Measurements from ENCODE around the gene F12. TPM values are rescaled to one million over a fixed set of nuclear protein-coding genes. Genes with fewer than 3 reads are reported as not detected.
"Not testable (repeated sequence)": the region's sequence is repeated elsewhere in the genome, so short reads cannot be mapped to it uniquely, and the experiment has no call there.

Gene F12
- total RNA-seq, 4 donors from 2014 or later: 2.6 to 20.1 (median 5.6) TPM

DNA sequence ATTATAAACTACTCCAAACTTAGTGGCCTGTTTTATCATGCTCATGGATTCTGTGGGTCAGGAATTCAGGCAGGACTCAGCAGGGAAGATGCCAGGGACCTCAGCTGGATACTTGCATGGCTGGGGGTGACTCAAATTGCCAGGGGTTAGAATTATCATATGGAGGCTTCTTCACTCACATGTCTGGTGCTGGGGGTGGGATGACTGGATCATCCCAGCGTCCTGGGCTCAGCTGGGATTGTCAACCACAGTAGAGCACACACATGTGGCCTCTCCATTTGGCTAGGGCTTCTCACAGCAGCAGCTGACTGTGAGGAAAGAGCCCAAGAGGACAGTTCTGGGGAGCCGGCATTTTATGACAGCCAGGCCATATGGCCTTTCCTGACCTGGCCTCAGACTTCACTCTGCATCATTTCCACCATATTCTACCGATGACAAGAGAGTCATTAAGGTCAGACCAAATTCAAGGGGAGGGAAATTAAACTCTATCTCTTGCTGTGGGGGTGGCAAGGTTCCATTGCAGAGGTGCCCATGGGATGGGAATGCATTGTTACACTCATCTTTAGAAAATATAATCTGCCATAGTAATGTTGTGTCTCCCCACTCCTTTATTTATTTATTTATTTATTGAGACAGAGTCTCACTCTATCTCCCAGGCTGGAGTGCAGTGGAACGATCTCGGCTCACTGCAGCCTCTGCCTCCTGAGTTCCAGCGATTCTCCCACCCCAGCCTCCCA lies 11.9 kb upstream of the F12 start:
- Histone ChIP-seq H3K27ac (no peak overlapping the region), H3K27me3 (no peaks in the 10 kb centered on the region), H3K4me3 (no peak overlapping the region), H3K9me3 (no peaks in the 10 kb centered on the region), H3K36me3 (no peaks in the 10 kb centered on the region), H3K4me1 (peaks cover 4 to 17% (median 6%) of the 10 kb centered on the region in 4 donors)
- in situ Hi-C loops (cut with MboI; ENCODE audit: low pct_ligation_motif_present in 1 of 4, low pct_unique_long_range_greater_than_20kb in 1 of 4, low sequenced_read_pairs in 3 of 4) (no loop called here), intact Hi-C loops (cut with DNase I; ENCODE audit: low total_unique reads) (no loop called here)
- 83 to 92% methylated on average over 3 to 6 of the region's 6 CpGs for WGBS, 2 donors (ENCODE audit: low coverage in 1 of 2)
- DNase-seq: no peak
- no peak for TF ChIP-seq POLR2AphosphoS5 (IDR thresholded peaks at IDR 0.05)
- TF ChIP-seq POLR2A (IDR thresholded peaks at IDR 0.05): no peak
- TF ChIP-seq, protein P1, sequence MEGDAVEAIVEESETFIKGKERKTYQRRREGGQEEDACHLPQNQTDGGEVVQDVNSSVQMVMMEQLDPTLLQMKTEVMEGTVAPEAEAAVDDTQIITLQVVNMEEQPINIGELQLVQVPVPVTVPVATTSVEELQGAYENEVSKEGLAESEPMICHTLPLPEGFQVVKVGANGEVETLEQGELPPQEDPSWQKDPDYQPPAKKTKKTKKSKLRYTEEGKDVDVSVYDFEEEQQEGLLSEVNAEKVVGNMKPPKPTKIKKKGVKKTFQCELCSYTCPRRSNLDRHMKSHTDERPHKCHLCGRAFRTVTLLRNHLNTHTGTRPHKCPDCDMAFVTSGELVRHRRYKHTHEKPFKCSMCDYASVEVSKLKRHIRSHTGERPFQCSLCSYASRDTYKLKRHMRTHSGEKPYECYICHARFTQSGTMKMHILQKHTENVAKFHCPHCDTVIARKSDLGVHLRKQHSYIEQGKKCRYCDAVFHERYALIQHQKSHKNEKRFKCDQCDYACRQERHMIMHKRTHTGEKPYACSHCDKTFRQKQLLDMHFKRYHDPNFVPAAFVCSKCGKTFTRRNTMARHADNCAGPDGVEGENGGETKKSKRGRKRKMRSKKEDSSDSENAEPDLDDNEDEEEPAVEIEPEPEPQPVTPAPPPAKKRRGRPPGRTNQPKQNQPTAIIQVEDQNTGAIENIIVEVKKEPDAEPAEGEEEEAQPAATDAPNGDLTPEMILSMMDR (IDR thresholded peaks at IDR 0.05): no peak
- no peak for TF ChIP-seq EP300 (IDR thresholded peaks at IDR 0.05; ENCODE audit: low read depth)

DNA sequence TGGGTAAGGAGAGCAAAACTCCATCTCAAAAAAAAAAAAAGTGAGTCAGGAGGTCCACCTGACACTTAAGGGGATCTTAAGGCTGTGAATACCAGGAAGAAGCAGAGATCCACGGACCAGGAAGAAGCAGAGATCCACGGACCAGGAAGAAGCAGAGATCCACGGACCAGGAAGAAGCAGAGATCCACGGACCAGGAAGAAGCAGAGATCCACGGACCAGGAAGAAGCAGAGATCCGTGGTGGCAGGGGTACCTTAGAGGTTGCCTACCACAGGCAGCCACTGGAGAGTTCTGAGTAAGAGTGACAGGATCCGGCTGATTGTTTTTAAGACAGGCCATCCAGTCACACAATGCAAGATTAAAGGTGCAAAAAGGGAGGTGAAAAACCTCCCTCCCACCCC lies 11.1 kb upstream of the F12 start:
- Histone ChIP-seq H3K4me1 (peaks cover 1 to 16% (median 3%) of the 10 kb centered on the region in 4 donors), H3K27ac (peak overlapping the region in 1 of 4 donors; percentile 19)
- intact Hi-C loops (cut with DNase I; ENCODE audit: low total_unique reads); H3K4me3 ChIP-seq; in situ Hi-C loops (cut with MboI; ENCODE audit: low pct_ligation_motif_present in 1 of 4, low pct_unique_long_range_greater_than_20kb in 1 of 4, low sequenced_read_pairs in 3 of 4); H3K27me3 ChIP-seq; H3K36me3 ChIP-seq; H3K9me3 ChIP-seq; DNase-seq: not testable (repeated sequence)
- WGBS, 2 donors (ENCODE audit: low coverage in 1 of 2): 58% methylated on average over 7 of the region's 7 CpGs; no CpG with 5 or more reads in 1 of the 2 donors

DNA sequence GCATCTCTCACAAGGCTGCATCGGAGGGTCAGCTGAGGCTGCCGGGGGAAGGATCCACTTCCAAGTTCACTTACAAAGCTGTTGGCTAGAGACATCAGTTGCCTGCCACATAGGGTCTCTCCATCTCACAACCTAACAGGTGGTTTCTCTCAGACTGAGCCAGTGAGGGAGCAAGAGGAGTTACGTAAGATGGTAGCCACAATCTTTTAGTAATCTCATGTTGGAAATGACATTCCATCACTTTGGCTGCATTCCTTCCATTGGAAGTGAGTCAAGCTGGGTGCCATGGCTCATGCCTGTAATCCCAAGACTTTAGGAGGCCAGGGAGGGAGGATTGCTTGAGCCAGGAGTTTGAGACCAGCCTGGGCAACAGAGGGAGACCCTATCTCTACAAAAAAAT lies 9.7 kb upstream of the F12 start:
- TF ChIP-seq, protein P1 (IDR thresholded peaks at IDR 0.05): no peak
- TF ChIP-seq EP300 (IDR thresholded peaks at IDR 0.05; ENCODE audit: low read depth): no peak
- TF ChIP-seq POLR2A (IDR thresholded peaks at IDR 0.05): no peak
- peak in 1 of 3 donors; percentile 37 for TF ChIP-seq POLR2AphosphoS5 (IDR thresholded peaks at IDR 0.05)
- intact Hi-C loops (cut with DNase I; ENCODE audit: low total_unique reads): loop anchor here (5.0 to 10.0 kb wide), 2 partner anchors 796 to 893 kb away; no protein-coding TSS in a partner anchor

DNA sequence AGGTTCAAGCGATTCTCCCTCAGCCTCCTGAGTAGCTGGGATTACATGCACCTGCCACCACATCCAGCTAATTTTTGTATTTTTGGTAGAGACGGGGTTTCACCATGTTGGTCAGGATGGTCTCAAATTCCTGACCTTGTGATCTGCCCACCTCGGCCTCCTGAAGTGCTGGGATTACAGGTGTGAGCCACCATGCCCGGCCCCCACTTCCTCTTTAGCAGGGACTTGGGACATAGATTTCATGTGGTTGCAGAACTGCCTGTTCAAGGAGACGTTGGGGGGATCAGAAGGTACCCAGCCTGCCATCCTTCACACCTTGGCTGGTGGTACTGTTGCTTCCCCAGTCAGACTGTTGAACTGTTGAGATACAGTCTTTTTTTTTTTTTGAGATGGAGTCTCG lies 7.7 kb upstream of the F12 start:
- H3K36me3 ChIP-seq; in situ Hi-C loops (cut with MboI; ENCODE audit: low pct_ligation_motif_present in 1 of 4, low pct_unique_long_range_greater_than_20kb in 1 of 4, low sequenced_read_pairs in 3 of 4); H3K9me3 ChIP-seq; H3K27me3 ChIP-seq; DNase-seq; H3K4me3 ChIP-seq: not testable (repeated sequence)
- intact Hi-C loops (cut with DNase I; ENCODE audit: low total_unique reads): loop anchor here (5.0 to 10.0 kb wide), 2 partner anchors 798 to 895 kb away; no protein-coding TSS in a partner anchor
- WGBS, 2 donors (ENCODE audit: low coverage in 1 of 2): 88 to 92% methylated on average over 2 to 6 of the region's 6 CpGs
- H3K4me1 ChIP-seq: peaks cover 0 to 11% (median 0%) of the 10 kb centered on the region in 4 donors
- H3K27ac ChIP-seq: peak overlapping the region in 2 of 4 donors; percentile 38 to 54

More for the DNA sequence above, 9.7 kb upstream of the F12 start:
- DNase-seq: no peak
- H3K9me3 ChIP-seq: no peaks in the 10 kb centered on the region
- in situ Hi-C loops (cut with MboI; ENCODE audit: low pct_ligation_motif_present in 1 of 4, low pct_unique_long_range_greater_than_20kb in 1 of 4, low sequenced_read_pairs in 3 of 4): no loop called here
- no peaks in the 10 kb centered on the region for H3K36me3 ChIP-seq
- WGBS, 2 donors (ENCODE audit: low coverage in 1 of 2): 82 to 83% methylated on average over 1 to 3 of the region's 3 CpGs
- no peak overlapping the region for H3K27ac ChIP-seq
- H3K27me3 ChIP-seq: no peaks in the 10 kb centered on the region
- H3K4me3 ChIP-seq: no peak overlapping the region
- peaks cover 0 to 11% (median 0%) of the 10 kb centered on the region in 4 donors for H3K4me1 ChIP-seq

DNA sequence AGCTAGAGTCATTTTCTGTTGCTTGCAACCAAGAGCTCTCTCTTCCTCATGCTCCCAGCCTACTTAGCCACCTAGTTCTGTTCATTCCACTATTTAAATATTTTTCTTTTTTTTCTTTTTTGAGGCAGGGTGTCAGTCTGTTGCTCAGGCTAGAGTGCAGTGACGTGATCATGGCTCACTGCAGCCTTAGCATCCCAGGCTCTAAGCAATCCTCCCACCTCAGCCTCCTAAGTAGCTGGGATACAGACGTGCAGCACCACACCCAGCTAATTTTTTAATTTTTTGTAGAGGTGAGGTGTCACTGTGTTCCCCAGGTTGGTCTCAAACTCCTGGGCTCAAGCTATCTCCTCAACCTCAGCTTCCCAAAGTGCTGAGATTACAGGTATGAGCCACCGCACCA lies 5.1 kb upstream of the F12 start:
- no peak for DNase-seq
- Histone ChIP-seq H3K36me3 (no peaks in the 10 kb centered on the region), H3K4me1 (peaks cover 0 to 11% (median 0%) of the 10 kb centered on the region in 4 donors), H3K27ac (no peak overlapping the region), H3K9me3 (no peaks in the 10 kb centered on the region), H3K27me3 (no peaks in the 10 kb centered on the region), H3K4me3 (no peak overlapping the region)
- TF ChIP-seq POLR2A (IDR thresholded peaks at IDR 0.05) (no peak), EP300 (IDR thresholded peaks at IDR 0.05; ENCODE audit: low read depth) (no peak), POLR2AphosphoS5 (IDR thresholded peaks at IDR 0.05) (no peak)
- TF ChIP-seq, protein P1 (IDR thresholded peaks at IDR 0.05): no peak
- WGBS, 2 donors (ENCODE audit: low coverage in 1 of 2): 72 to 83% methylated on average over 2 to 3 of the region's 3 CpGs
- in situ Hi-C loops (cut with MboI; ENCODE audit: low pct_ligation_motif_present in 1 of 4, low pct_unique_long_range_greater_than_20kb in 1 of 4, low sequenced_read_pairs in 3 of 4) (no loop called here), intact Hi-C loops (cut with DNase I; ENCODE audit: low total_unique reads) (loop anchor here (10.0 kb wide), 1 partner anchor 800 kb away; no protein-coding TSS in a partner anchor)

Data from transverse colon (tissue), 4 donors.